Stimulated activated CD4-positive, alpha-beta T cell treated with anti-CD3 and anti-CD28 coated beads, TNF-alpha, amount 100 ng/mL, for 48 hours (primary cell): ENCODE measurements around the gene PRKCH.

Source experiments
- DNase-seq, 3 donors: peaks; one replicate each; pipeline ENCODE4 v3.0.0-alpha.2; 2020; ENCODE audit warnings: low read depth in 3 of 3

PRKCH gene

DNA sequence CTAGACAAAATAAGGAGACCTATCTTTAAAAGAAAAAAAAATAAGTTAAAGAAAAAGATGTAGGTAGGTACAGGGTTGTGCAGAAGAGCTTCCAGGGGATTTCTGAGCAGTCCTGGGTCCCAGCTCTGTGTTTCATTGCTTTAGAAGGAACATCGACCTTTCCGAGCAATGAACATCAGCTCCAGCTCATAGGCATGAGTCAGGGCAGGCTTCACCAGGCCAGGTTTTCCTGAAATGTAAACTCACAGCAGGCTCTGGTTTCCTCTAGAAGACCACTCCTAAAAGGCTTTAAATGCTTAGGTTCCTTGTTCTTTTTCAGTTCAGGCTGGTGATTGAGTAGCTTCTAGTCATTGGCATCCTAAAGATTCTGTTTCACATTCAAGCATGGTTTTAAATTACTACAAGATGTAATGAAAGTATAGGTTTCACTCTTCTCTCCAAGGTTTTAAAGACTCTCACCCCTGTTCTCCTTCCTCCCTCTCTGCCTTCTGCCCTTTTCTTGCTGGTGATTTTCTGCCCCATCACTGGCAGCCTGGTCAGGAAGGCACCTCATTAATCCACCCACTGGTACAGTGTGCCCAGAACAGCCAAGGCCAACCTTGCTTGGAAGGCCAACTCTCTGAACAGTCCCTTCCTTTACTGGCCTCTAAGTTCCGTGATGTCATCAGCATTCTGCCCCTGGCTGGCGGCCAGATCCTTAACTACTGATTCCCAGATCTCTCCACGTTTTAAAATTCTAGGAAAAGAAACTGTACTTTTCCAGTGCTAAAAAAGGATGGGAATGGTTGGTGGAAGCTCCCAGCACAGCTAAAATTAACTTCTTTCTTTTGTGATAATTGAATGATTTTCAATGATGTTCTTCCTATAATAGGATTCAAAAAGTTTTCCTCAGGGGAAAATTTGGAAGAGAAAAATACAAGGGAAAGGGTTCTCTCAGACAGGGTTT is 264.5 kb downstream of the PRKCH start:
- no peak for DNase-seq

DNA sequence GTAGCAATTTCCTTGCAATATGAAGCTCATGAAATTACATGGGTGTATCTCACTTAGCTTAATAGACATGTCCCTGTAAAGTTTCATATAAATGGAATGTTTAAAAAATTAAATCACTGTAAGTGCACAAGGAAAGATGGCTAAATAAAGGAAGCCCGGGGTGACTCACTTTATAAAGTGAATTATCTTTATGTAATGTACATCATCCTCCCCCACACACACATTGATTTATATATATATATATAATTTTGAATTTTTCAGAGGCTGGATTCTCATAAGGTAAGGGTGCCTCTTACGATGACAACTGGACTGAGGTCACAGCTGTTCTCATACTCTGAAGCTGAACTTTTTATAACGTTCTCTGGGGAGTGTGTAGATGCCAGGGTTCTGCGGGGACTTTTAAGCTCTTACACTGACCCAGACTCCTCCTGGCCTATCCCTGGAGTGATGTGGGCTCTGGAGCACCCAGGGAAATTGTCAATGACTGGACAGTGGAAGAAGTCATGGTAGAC is 265.2 kb downstream of the PRKCH start:
- DNase-seq: no peak

DNA sequence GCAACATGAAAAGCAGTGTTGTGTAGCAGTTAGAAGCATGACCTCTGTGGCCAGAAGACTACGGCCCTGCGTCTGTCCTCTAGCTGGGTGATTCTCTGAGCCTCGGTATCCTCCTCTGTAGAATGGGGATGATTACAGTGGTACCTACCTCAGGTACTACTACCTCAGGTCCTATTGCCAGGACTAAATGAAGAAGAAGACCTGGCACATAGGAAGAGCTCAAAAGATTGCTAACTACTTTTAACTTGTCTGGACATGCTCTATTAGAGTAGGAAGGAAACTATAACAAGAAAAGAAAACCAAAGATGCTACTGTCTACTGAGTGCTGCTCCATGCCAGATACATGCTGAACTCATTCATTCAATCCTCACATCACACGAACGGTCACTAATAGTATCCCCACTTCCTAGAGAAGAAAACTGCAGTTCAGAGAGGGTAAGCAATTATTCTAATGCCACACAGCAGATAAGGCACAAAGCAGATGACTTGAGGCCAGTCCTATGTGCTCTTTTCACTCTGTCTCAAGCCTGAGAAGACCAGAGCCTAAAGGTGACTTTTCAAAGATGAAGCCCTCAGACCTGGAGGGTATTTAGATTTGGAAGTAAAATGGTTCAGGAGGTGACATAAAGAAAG is 265.8 kb downstream of the PRKCH start:
- no peak for DNase-seq

DNA sequence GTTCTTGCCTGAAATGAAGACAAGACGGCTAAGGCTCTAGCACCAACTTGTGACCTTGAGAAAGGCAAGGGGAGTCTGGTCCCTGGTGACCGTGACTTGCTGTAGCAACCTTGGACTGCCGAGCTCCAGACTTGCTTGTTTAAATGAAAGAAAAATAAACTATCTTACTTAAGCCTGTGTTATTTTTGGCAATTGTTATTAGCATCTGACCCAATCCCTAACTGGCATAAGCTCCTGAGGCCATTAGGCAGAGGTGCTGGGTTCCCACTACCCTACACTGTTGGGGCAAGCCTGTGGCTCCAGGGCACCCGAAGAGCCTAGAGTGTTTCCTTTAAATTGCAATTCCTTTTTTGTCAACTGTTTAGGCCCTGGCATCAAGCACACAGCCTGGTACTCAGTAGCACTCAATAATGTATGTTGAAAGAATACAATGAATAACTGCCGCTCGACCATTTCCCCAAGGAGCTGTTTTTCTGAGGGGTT is 267.1 kb downstream of the PRKCH start:
- no peak for DNase-seq

DNA sequence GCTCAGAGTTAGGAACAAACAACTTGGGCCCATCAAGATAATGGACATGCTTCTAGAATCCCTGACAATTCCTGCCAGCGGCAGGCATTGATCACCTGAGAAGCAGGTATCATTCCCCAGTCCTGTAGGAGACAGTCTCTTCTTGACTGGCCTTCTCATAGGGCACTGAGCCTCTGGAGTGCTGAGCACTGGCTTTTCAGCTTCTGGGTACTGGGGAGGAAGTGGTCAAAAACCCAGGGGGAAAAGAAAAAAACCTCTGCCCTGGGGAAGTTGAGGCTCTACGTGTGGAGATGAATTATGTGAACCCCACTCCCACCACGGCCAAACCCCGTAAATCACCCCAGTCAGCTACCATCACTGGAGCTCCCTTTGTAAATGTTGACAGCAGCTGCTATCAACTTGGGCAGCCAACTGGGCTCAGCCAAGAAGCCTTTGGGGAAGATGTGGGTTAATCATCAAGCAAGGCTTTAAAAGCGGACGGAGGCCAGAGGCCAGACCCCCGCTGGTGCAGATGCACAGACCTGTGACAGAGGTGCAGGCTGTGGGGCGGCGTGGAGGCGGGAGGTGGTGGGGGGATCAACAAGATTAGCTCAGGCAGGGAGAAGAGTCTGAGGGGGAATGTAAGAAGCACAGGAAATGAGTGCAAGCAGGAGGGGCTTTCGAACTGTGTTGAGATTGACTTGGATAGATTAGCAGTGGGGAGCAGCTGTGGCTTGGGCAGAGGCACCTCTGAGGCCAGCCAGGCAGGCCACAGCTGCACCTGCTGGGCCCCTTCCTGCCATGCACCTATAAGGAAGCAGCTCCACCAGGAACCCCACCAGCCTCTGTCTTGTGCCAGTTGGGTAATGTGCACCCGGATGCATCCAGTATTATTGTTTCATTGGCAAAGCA is 268.6 kb downstream of the PRKCH start:
- DNase-seq: no peak

DNA sequence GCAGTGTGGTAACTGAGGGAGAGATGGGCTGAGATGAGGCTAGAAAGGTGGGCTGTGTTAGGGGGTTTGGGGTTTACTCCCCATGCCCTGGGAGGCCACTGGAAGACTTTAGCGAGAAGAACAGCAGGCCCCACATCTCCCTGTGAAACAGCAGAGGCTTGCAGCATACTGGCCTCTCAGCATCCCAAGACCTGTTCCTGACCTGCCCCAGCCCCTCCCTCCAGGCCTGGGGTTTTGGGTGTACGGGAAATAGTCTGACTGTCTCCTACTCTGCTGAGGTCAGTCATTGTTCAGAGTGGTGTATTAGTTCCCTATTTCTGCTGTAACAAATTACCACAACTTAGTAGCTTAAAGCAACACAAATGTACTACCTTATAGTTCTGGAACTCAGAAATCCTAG is 270.5 kb downstream of the PRKCH start:
- DNase-seq: no peak

DNA sequence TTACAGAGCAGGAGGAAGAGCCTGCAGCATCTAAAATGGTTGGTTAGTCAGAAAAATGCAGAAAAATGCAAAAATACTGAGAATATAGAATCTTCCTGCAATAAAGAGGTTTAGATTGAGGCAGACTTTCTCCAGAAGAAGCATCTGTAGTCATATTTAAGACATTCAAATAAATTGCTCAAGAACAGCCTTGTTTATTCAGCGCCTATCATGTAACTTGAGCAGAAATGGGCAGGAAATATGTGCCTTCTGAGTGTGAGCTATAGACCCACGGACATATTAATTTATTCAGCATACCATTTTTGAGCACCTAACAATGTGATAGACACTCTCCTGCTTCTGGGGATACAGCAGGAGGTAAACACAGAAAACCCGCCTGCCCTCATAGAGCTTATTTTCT is 272.0 kb downstream of the PRKCH start:
- no peak for DNase-seq

DNA sequence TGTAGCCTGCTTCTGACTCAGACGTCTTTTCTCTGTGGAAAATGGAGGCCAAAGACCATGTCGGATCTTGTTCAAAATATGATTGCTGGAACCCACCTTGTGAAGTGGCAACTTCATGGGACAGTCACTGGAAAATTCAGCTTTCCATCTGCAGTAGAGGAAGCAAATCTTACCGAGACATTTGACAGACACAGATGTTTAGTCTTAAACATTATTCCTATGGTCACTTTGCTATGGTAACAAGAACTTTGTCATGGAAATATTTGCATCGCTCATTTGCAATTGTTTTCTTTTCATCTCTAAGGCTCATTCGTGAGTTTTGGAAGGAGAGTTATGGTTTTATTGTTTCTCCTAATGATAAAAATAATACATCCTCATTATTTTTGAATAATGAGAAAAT is 275.6 kb downstream of the PRKCH start:
- no peak for DNase-seq

DNA sequence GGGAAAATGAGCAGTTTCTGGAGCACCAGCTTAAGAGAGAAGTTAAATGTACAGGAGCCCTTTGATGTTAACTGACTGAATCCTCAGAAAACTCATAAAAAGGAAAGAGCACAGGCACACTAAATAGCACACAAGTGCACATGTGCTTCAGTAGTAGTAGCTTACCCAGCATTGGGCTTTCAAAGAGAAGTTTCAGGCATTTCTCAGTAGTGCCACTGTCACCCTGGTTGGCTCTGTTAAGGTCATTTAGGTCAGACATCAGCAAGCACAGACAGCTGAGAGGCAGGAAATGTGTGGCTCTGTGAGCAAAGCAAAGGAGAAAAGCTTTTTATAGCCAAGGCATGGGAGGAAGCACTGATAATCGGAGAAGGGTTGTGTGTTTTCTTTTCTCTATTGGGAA is 277.6 kb downstream of the PRKCH start:
- no peak for DNase-seq

DNA sequence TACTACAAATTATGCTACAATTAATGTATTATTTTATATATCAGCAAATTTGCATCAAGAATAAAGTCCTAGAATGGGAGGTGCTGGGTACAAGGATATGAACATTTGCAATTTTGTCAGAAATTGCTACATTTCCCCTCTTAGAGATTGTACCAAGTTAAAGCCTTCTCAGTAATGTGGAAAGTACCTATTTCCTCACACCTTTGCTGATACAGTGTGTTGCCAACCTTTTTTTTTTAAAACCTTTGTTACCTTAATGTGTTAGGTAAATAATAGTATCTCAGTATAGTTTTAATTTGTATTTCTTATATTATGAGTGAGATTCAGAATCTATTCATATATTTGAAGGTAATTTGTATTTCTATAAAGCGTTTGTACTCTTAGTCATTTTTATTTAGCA is 278.6 kb downstream of the PRKCH start:
- DNase-seq: no peak
